ENCODE data around the gene DSCAML1. TPM values are rescaled to one million over a fixed set of nuclear protein-coding genes. Genes with fewer than 3 reads are reported as not detected.

DSCAML1 gene
- total RNA-seq, 1 experiment from 2014 or later = 0.90 TPM

DNA sequence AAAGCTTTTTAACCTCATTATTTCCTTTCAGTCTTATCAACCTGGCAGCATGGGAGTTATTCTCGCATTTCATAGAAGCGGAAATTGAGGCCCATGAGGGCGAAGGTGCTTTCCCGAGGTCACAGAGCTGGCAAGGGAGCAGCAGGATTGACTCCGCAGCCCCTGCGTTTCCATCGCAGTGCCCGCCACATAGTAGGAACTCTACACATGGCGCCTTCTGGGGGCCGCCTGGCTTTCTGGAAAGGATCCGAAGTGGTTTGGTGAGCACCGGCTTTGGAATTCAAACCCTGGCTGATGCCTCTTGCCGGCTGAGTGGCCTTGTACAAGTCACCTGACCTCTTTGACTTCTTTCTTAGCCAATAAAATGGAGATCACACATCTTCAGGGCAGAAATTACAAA lies 376.0 kb downstream of the DSCAML1 start:
- Mint-ChIP-seq H3K36me3 (no peaks in the 10 kb centered on the region), H3K27ac (no peak overlapping the region), H3K9me3 (no peaks in the 10 kb centered on the region), H3K4me1 (peaks cover 2% of the 10 kb centered on the region; the same call in 1 of the 2 replicates), H3K4me3 (no peak overlapping the region), H3K27me3 (ENCODE audit: low read depth) (peaks cover 3% of the 10 kb centered on the region; the same call in 1 of the 2 replicates)
- no peak for TF ChIP-seq CREB1 (CRISPR knock-in tag; IDR thresholded peaks at IDR 0.05)
- no peak for TF ChIP-seq GABPB1 (CRISPR knock-in tag; IDR thresholded peaks at IDR 0.05)
- no peak for TF ChIP-seq ATF1 (CRISPR knock-in tag; IDR thresholded peaks at IDR 0.05)
- TF ChIP-seq USF1 (CRISPR knock-in tag; IDR thresholded peaks at IDR 0.05) = no peak
- TF ChIP-seq, protein P1, sequence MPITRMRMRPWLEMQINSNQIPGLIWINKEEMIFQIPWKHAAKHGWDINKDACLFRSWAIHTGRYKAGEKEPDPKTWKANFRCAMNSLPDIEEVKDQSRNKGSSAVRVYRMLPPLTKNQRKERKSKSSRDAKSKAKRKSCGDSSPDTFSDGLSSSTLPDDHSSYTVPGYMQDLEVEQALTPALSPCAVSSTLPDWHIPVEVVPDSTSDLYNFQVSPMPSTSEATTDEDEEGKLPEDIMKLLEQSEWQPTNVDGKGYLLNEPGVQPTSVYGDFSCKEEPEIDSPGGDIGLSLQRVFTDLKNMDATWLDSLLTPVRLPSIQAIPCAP (CRISPR knock-in tag; IDR thresholded peaks at IDR 0.05) = no peak
- no peak for TF ChIP-seq TEAD1 (CRISPR knock-in tag; IDR thresholded peaks at IDR 0.05)
- no peak for TF ChIP-seq ZNF317 (CRISPR knock-in tag; IDR thresholded peaks at IDR 0.05; ENCODE audit: borderline replicate concordance, low read depth)
- CTCF ChIA-PET = interaction anchor here (0.6 to 2.1 kb wide), 2 partner anchors 365 to 388 kb away, joined by 5 read pairs; no protein-coding TSS in a partner anchor
- DNase-seq (ENCODE audit: low spot score) (no peak), ATAC-seq (no peak)
- POLR2A ChIA-PET = no interaction called here

GRCh38 chr11:117420598-117420997 lies 376.4 kb downstream of the DSCAML1 start:
- no peaks in the 10 kb centered on the region for H3K4me1 Mint-ChIP-seq
- TF ChIP-seq SOX15 (CRISPR knock-in tag; IDR thresholded peaks at IDR 0.05) = no peak
- TF ChIP-seq, protein P2, sequence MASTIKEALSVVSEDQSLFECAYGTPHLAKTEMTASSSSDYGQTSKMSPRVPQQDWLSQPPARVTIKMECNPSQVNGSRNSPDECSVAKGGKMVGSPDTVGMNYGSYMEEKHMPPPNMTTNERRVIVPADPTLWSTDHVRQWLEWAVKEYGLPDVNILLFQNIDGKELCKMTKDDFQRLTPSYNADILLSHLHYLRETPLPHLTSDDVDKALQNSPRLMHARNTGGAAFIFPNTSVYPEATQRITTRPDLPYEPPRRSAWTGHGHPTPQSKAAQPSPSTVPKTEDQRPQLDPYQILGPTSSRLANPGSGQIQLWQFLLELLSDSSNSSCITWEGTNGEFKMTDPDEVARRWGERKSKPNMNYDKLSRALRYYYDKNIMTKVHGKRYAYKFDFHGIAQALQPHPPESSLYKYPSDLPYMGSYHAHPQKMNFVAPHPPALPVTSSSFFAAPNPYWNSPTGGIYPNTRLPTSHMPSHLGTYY (CRISPR knock-in tag; IDR thresholded peaks at IDR 0.05) = no peak
- TF ChIP-seq TEAD1 (CRISPR knock-in tag; IDR thresholded peaks at IDR 0.05) = no peak
- TF ChIP-seq ZNF138 (CRISPR knock-in tag; conservative IDR thresholded peaks at IDR 0.05) = no peak
- TF ChIP-seq, protein P3, sequence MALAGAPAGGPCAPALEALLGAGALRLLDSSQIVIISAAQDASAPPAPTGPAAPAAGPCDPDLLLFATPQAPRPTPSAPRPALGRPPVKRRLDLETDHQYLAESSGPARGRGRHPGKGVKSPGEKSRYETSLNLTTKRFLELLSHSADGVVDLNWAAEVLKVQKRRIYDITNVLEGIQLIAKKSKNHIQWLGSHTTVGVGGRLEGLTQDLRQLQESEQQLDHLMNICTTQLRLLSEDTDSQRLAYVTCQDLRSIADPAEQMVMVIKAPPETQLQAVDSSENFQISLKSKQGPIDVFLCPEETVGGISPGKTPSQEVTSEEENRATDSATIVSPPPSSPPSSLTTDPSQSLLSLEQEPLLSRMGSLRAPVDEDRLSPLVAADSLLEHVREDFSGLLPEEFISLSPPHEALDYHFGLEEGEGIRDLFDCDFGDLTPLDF (CRISPR knock-in tag; IDR thresholded peaks at IDR 0.05) = no peak
- TF ChIP-seq, protein P4, sequence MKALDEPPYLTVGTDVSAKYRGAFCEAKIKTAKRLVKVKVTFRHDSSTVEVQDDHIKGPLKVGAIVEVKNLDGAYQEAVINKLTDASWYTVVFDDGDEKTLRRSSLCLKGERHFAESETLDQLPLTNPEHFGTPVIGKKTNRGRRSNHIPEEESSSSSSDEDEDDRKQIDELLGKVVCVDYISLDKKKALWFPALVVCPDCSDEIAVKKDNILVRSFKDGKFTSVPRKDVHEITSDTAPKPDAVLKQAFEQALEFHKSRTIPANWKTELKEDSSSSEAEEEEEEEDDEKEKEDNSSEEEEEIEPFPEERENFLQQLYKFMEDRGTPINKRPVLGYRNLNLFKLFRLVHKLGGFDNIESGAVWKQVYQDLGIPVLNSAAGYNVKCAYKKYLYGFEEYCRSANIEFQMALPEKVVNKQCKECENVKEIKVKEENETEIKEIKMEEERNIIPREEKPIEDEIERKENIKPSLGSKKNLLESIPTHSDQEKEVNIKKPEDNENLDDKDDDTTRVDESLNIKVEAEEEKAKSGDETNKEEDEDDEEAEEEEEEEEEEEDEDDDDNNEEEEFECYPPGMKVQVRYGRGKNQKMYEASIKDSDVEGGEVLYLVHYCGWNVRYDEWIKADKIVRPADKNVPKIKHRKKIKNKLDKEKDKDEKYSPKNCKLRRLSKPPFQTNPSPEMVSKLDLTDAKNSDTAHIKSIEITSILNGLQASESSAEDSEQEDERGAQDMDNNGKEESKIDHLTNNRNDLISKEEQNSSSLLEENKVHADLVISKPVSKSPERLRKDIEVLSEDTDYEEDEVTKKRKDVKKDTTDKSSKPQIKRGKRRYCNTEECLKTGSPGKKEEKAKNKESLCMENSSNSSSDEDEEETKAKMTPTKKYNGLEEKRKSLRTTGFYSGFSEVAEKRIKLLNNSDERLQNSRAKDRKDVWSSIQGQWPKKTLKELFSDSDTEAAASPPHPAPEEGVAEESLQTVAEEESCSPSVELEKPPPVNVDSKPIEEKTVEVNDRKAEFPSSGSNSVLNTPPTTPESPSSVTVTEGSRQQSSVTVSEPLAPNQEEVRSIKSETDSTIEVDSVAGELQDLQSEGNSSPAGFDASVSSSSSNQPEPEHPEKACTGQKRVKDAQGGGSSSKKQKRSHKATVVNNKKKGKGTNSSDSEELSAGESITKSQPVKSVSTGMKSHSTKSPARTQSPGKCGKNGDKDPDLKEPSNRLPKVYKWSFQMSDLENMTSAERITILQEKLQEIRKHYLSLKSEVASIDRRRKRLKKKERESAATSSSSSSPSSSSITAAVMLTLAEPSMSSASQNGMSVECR (CRISPR knock-in tag; IDR thresholded peaks at IDR 0.05; ENCODE audit: borderline replicate concordance) = no peak
- no peak for TF ChIP-seq OVOL2 (CRISPR knock-in tag; IDR thresholded peaks at IDR 0.05; ENCODE audit: borderline replicate concordance)
- TF ChIP-seq, protein P5, sequence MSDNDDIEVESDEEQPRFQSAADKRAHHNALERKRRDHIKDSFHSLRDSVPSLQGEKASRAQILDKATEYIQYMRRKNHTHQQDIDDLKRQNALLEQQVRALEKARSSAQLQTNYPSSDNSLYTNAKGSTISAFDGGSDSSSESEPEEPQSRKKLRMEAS (CRISPR knock-in tag; IDR thresholded peaks at IDR 0.05) = no peak
- no peak for TF ChIP-seq TP53 (CRISPR knock-in tag; IDR thresholded peaks at IDR 0.05)
- H3K27me3 Mint-ChIP-seq (ENCODE audit: low read depth) = peaks cover under 1% of the 10 kb centered on the region; the same call in 1 of the 2 replicates
- H3K9me3 Mint-ChIP-seq = no peaks in the 10 kb centered on the region
- H3K27ac Mint-ChIP-seq = no peak overlapping the region
- H3K4me3 Mint-ChIP-seq = no peak overlapping the region
- DNase-seq (ENCODE audit: low spot score) (no peak), ATAC-seq (no peak)
- ChIA-PET POLR2A (no interaction called here), CTCF (interaction anchor here (0.6 to 2.1 kb wide), 4 partner anchors 8 to 389 kb away, joined by 3 to 5 read pairs (median 4); no protein-coding TSS in a partner anchor)
- H3K36me3 Mint-ChIP-seq = no peaks in the 10 kb centered on the region
